GM11168 (cell line): Measurements from ENCODE around the gene HID1.
"Not testable (repeated sequence)": the region's sequence is repeated elsewhere in the genome, so short reads cannot be mapped to it uniquely, and the experiment has no call there.

ENCODE experiments used
- in situ Hi-C: fragments of 300-500 bp; cut with MboI; formaldehyde crosslinking; loops from one replicate; pipeline ENCODE4 v1.12.0; 2022; ENCODE audit warnings: low sequenced_read_pairs; ENCODE audit not compliant: unreplicated experiment

The HID1 gene

DNA sequence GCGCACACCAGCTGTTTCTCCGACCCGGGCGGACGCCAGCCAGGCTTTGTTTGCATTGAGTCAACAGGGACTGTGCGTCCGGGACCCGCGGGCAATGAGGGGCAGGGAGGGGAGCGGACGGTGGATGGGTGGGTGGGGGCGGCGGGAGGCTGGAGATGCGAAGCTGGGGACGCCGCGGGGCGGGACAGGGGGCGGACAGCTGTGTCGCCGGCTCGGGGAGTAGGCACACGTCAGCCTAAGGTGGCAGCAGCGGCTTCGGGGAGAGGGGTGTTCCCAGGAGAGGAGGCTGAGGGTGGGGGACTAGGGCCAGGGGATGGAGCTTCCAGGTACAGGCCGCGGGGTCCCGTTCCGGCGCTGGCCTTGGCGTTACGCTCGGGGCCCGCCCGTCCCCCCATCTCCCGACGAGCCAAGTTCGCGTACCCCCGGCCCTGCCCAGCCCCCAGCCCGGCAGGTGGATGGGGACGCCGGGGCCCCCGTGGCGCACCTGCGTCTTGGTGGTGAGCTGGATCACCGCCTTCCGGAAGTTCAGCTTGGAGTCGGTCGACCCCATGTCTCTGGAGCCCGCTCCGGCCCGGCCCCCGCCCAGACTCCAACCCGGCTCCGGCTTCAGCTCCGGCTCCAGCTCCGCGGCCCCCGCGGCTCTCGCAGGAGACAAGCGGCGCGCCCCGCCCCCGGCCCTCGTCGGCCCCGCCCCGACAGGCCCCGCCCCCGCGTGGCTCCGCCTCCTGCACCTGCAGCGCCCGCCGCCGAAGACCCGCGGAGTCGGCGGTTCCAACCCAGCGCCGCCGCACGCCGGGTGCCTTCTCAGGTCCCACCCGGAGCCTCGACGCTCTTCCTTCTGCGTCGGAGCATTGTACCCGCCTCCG, at the start of gene HID1:
TSS of gene HID1 (minus strand) at position 653 of the 866 bp plus-strand sequence. CDS start at position 550, 103 bp downstream.
- in situ Hi-C loops = no loop called here

DNA sequence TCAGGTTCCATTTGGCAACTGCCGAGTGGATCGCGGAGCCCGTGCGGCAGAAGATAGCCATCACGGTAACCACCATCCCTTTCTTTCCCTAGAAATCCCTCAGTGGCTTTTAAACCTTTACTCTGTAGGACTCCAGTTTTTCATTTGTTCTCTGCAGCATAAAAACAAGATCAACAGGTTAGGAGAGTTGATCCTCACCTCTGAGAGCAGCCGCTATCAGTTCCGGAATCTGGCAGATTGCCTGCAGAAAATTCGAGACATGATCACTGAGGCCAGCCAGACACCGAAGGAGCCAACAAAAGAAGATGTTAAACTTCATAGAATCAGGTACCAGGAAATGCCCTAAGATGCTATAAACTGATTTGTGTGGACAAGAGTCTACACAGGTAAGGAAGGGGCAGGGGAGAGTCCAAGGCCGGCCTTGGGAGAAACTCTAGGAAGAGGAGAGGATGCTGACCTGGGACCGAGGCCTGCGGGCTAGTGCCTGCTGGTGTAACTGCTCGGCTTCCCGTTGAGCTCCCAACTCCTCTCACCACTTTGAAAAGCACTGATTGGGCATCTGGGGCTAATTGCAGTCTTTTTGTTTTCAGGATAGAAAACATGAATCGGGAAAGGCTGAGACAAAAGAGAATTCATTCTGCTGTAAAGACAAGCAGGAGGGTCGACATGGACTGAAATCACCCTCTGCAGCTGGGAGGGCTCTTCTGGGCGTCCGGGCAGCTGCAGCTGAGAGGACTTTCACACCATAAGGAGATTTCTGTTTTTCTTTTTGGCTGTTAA, 48.0 kb upstream of the HID1 start:
- in situ Hi-C loops = no loop called here

GRCh38 chr17:75019710-75020109, 47.2 kb upstream of the HID1 start:
- in situ Hi-C loops = no loop called here

DNA sequence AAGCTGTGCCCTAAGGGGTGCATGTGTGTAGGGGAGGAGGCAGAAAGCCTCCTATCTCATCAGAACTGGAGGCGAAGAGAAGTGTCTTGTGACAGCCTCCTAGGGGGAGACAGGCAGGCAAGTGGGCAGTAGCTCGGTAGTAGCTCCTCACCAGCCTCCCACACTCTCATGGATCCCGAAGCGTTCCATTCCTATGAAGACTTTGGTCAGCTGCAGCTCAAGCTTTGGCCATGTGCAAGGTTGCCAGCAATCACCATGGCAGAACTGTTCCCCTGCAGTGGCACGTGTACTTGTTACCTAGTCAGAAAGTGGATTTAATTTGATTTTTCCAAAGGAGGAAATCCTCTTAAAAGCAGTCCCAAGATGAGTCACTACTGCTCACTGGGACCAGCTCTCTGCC, 46.6 kb upstream of the HID1 start:
- in situ Hi-C loops = no loop called here

- in situ Hi-C loops = no loop called here
Observed at GRCh38 chr17:75013092-75013559, 40.6 kb upstream of the HID1 start.

- in situ Hi-C loops = no loop called here
Observed at GRCh38 chr17:75012346-75013091, 40.0 kb upstream of the HID1 start, which contains the start of gene MRPL58. MRPL58 (plus strand) TSS chr17:75012670; CDS start chr17:75012687, 17 bp downstream.

DNA sequence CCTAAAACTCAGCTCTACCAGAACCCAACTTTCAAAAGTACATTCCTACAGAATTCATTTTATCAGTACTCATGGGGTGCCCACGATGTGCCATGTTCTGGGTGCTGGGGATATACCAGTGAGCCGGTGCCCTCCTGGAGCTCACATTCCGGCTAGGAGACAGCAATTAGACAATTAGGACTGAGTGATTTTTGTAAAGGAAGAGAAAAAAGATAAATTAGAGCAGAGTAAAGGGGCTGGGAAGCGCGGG, 39.5 kb upstream of the HID1 start:
- in situ Hi-C loops = no loop called here

GRCh38 chr17:75011401-75012095, 39.0 kb upstream of the HID1 start:
- in situ Hi-C loops = no loop called here

DNA sequence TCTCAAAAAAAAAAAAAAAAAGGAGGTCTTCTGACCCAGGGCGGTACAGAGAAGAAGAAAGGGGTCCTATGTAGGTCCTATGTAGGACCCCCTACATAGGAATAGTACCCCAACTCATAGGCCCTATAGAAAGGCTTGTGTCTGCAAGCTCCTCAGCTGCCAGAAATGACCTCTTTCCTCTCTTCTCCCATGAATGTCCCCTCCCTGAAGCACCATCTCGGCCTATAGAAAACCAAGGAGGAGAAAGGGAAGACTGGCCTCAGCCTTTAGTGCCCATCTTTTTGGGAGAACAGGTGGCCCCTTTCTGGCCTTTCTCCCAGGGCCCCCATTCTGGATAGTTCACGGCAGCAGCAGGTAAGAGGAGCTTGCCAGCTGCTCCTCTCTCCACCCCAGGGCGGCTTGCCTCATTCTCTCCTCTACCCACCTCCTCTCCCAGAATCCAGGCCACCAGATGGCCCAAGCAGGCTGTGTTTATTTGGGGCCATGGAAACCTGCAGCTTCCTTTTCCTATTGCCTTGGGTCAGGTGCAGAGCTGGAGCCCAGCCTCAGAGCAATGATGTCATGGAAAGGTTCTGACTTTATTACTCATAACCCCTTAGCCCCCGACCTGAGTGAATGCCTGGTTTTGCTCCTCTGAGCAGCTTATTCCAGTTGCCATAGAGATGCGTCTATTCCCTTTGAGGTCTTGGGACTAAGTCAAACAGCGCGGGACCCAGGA, 38.3 kb upstream of the HID1 start:
- in situ Hi-C loops = no loop called here

DNA sequence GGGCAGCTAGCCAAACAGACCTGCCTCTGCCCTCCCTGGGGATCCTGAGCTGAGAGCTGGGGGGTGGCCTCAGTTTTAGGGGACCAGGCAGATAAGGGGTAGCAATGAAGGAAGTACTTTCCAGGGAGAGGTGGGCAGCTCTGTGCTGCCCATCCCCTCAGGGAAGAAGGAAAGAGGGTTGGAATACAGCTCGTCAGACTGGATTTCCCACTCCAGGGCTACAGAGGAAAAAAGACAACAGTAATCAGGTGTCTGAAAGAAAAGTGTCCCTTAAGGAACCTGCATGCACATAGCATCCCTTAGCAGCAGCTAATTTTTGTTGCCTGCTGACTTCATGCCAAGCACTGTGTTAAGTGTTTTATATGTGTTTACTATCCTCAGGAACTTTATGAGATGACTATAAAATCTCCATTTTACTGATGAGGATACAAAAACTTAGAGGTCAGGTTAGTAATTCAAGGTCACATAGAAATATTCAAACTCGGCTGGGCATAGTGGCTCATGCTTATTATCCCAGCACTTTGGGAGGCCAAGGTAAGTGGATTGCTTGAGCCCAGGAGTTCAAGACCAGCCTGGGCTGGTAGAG, 36.7 kb upstream of the HID1 start:
- in situ Hi-C loops = no loop called here

GRCh38 chr17:75008373-75008772, 35.8 kb upstream of the HID1 start:
- in situ Hi-C loops = no loop called here

DNA sequence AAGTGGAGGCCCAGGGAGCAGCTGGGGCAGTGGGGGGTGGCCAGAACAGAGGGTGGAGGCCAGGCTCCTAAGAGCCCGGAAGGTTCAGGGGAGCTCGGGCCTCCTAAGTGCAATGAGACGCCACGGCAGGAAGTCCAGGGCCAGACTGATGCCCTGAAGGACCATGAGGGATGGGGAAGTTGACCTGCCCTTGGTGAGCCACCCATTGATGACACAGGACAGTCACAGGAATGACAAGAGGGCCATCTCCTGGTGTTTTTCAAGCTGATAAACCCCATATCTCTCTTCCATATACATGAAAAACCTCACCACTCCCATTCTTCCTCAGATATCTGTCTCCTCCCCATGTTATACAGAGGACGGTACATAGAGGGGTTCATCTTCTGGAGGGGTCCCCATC, 34.1 kb upstream of the HID1 start:
- in situ Hi-C loops = no loop called here

DNA sequence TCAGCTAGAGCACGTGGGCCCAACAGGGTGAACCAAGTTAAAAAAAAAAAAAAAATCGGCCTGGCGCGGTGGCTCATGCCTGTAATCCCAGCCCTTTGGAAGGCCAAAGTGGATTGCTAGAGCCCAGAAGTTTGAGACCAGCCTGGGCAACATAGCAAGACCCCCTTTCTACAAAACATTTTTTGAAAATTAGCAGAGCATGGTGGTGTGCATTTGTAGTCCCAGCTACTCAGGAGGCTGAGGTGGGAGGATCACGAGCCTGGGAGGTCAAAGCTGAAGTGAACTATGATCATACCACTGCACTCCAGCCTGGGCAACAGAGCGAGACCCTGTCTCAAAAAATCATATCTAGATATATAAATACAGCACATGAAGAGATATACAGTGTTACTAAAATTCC, 33.5 kb upstream of the HID1 start:
- in situ Hi-C loops = not testable (repeated sequence)

- in situ Hi-C loops = no loop called here
Observed at GRCh38 chr17:75005291-75005690, 32.7 kb upstream of the HID1 start.

DNA sequence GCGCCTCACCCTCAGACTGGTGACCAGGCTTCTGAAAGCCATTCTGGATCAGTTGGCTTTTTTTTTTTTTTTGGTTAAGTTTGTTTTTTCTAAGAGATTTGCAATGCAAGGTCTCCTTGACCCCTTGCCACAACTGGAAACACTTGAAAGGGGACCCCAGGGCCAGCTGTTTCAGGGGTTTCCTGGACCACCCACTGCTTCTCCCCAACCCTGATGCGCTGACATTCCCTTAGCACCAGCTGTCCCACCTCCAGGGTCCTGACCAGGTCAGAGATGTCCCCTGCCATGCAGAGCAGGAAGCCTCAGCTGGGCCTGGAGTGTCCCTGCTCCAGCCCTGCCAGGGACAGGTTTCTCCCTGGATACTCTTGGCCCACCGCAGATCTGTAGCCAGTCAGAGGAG, 31.8 kb upstream of the HID1 start:
- in situ Hi-C loops = no loop called here

DNA sequence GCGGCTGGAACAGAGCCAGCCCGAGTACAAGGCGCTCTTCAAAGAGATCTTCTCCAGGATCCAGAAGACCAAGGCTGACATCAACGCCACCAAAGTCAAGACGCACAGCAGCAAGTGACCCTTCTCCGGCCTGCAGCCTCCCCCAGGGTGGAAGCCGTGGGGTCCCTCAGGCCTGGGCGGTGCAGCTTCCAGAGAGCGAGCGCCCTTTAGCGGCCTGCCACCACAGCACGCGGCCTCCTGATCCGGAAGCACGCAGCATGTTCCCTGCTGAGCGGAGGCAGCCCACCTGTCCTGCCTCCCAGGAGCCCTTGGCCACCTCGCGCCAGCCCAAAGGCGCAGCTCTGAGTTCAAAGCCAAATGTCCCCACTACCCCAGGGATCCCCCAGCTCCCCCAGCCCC, 31.4 kb upstream of the HID1 start:
- in situ Hi-C loops = no loop called here

- in situ Hi-C loops = no loop called here
Observed at GRCh38 chr17:75003070-75003956, 30.8 kb upstream of the HID1 start.
